KMS-11 (cell line): Measurements from ENCODE around the gene ZSWIM6.

Experiments
- H2AFZ ChIP-seq: fragments of 200-600 bp; sonication (generic); 2 replicates; pipeline ENCODE4 v1.6.1; 2016; ENCODE audit warnings: antibody characterized with exemption, mixed run types, low read depth
- H3K27ac ChIP-seq: fragments of 200-600 bp; sonication (generic); 2 replicates; pipeline ENCODE4 v1.6.1; 2016; ENCODE audit warnings: mild to moderate bottlenecking, mixed run types
- H3K27me3 ChIP-seq: fragments of 200-600 bp; sonication (generic); 2 replicates; pipeline ENCODE4 v1.6.1; 2017; ENCODE audit warnings: mild to moderate bottlenecking, low read depth, mixed run types, moderate library complexity; ENCODE audit not compliant: insufficient read depth
- H3K36me3 ChIP-seq: fragments of 200-600 bp; sonication (generic); 2 replicates; pipeline ENCODE4 v1.6.1; 2017; ENCODE audit warnings: mild to moderate bottlenecking, mixed run types; ENCODE audit not compliant: insufficient read depth
- H3K4me1 ChIP-seq: fragments of 200-600 bp; sonication (generic); 2 replicates; pipeline ENCODE4 v1.6.1; 2016; ENCODE audit warnings: mild to moderate bottlenecking, low read depth, mixed run types; ENCODE audit not compliant: poor library complexity, severe bottlenecking
- H3K4me2 ChIP-seq: fragments of 200-600 bp; sonication (generic); 2 replicates; pipeline ENCODE4 v1.7.0; 2016; ENCODE audit warnings: mild to moderate bottlenecking, mixed run types
- H3K4me3 ChIP-seq: fragments of 200-600 bp; sonication (generic); IDR thresholded peaks from 2 replicates; pipeline ENCODE4 v1.6.1; 2017; ENCODE audit warnings: low read depth, low read length, mixed read lengths; ENCODE audit not compliant: insufficient read depth
- H3K79me2 ChIP-seq: fragments of 200-600 bp; sonication (generic); 2 replicates; pipeline ENCODE4 v1.6.1; 2016; ENCODE audit warnings: low read depth, mixed run types; ENCODE audit not compliant: insufficient read depth
- H3K9ac ChIP-seq: fragments of 200-600 bp; sonication (generic); 2 replicates; pipeline ENCODE4 v1.6.1; 2016; ENCODE audit warnings: mild to moderate bottlenecking, mixed run types
- H4K20me1 ChIP-seq: fragments of 200-600 bp; sonication (generic); 2 replicates; pipeline ENCODE4 v1.6.1; 2016; ENCODE audit warnings: mild to moderate bottlenecking, mixed run types; ENCODE audit not compliant: insufficient read depth
- CTCF ChIP-seq: fragments of 200-600 bp; sonication (generic); conservative IDR thresholded peaks from 2 replicates; pipeline ENCODE4 v1.6.1; 2017; ENCODE audit warnings: low read depth, mild to moderate bottlenecking, antibody characterized with exemption, low read length, moderate library complexity, mixed read lengths

ZSWIM6 gene

GRCh38 chr5:61370506-61370905, 38.4 kb downstream of the ZSWIM6 start:
- no peak overlapping the region for H3K4me2 ChIP-seq
- no peaks in the 10 kb centered on the region for H3K4me1 ChIP-seq
- H3K9ac ChIP-seq = no peak overlapping the region
- no peaks in the 10 kb centered on the region for H4K20me1 ChIP-seq
- H3K36me3 ChIP-seq = no peaks in the 10 kb centered on the region
- no peak overlapping the region for H2AFZ ChIP-seq
- H3K27me3 ChIP-seq = no peaks in the 10 kb centered on the region
- H3K27ac ChIP-seq = no peak overlapping the region
- no peak overlapping the region for H3K4me3 ChIP-seq
- H3K79me2 ChIP-seq = no peaks in the 10 kb centered on the region
- TF ChIP-seq CTCF = no peak

- Histone ChIP-seq H2AFZ (no peak overlapping the region), H4K20me1 (no peaks in the 10 kb centered on the region), H3K4me2 (no peak overlapping the region), H3K79me2 (no peaks in the 10 kb centered on the region), H3K27ac (no peak overlapping the region), H3K9ac (no peak overlapping the region), H3K36me3 (no peaks in the 10 kb centered on the region), H3K27me3 (no peaks in the 10 kb centered on the region), H3K4me3 (no peak overlapping the region), H3K4me1 (no peaks in the 10 kb centered on the region)
- no peak for TF ChIP-seq CTCF
Measured at GRCh38 chr5:61371474-61371873, 39.4 kb downstream of the ZSWIM6 start.

- H3K27ac ChIP-seq = no peak overlapping the region
- peaks cover 6% of the 10 kb centered on the region; the same call in 1 of the 2 replicates for H3K79me2 ChIP-seq
- H3K4me2 ChIP-seq = no peak overlapping the region
Measured at GRCh38 chr5:61379677-61380076, 47.6 kb downstream of the ZSWIM6 start.

GRCh38 chr5:61381968-61382367, 49.9 kb downstream of the ZSWIM6 start:
- Histone ChIP-seq H3K36me3 (no peaks in the 10 kb centered on the region), H3K4me1 (peaks cover 21% of the 10 kb centered on the region), H3K27ac (no peak overlapping the region), H3K27me3 (no peaks in the 10 kb centered on the region), H3K4me3 (no peak overlapping the region), H3K4me2 (no peak overlapping the region), H3K9ac (no peak overlapping the region), H4K20me1 (no peaks in the 10 kb centered on the region), H2AFZ (no peak overlapping the region), H3K79me2 (peaks cover 8% of the 10 kb centered on the region; the same call in 1 of the 2 replicates)
- no peak for TF ChIP-seq CTCF

More at GRCh38 chr5:61379677-61380076, 47.6 kb downstream of the ZSWIM6 start:
- no peaks in the 10 kb centered on the region for H3K27me3 ChIP-seq
- no peaks in the 10 kb centered on the region for H3K36me3 ChIP-seq
- no peak overlapping the region for H2AFZ ChIP-seq
- H4K20me1 ChIP-seq = no peaks in the 10 kb centered on the region
- H3K4me1 ChIP-seq = no peaks in the 10 kb centered on the region
- no peak overlapping the region for H3K9ac ChIP-seq
- no peak overlapping the region for H3K4me3 ChIP-seq
- TF ChIP-seq CTCF = no peak

- H3K27ac ChIP-seq = peak overlapping the region; percentile 47; the same call in 1 of the 2 replicates
- no peak overlapping the region for H2AFZ ChIP-seq
- peak overlapping the region; percentile 26; the same call in 1 of the 2 replicates for H3K4me2 ChIP-seq
- no peaks in the 10 kb centered on the region for H4K20me1 ChIP-seq
- H3K4me3 ChIP-seq = no peak overlapping the region
- H3K27me3 ChIP-seq = no peaks in the 10 kb centered on the region
- no peak overlapping the region for H3K9ac ChIP-seq
- peaks cover 35% of the 10 kb centered on the region for H3K4me1 ChIP-seq
- TF ChIP-seq CTCF = no peak
- H3K79me2 ChIP-seq = peaks cover 16% of the 10 kb centered on the region; the same call in 1 of the 2 replicates
- H3K36me3 ChIP-seq = no peaks in the 10 kb centered on the region
Measured at GRCh38 chr5:61385627-61386026, 53.6 kb downstream of the ZSWIM6 start.
